ENCODE results near the gene FBLN1. TPM values are rescaled to one million over a fixed set of nuclear protein-coding genes. Genes with fewer than 3 reads are reported as not detected.

The FBLN1 gene
- total and polyA plus RNA-seq, 9 of the 15 experiments (the other 6 are each of a cell fraction or from before 2014, with no cell fraction given) = 0.66 TPM; not detected in 8

DNA sequence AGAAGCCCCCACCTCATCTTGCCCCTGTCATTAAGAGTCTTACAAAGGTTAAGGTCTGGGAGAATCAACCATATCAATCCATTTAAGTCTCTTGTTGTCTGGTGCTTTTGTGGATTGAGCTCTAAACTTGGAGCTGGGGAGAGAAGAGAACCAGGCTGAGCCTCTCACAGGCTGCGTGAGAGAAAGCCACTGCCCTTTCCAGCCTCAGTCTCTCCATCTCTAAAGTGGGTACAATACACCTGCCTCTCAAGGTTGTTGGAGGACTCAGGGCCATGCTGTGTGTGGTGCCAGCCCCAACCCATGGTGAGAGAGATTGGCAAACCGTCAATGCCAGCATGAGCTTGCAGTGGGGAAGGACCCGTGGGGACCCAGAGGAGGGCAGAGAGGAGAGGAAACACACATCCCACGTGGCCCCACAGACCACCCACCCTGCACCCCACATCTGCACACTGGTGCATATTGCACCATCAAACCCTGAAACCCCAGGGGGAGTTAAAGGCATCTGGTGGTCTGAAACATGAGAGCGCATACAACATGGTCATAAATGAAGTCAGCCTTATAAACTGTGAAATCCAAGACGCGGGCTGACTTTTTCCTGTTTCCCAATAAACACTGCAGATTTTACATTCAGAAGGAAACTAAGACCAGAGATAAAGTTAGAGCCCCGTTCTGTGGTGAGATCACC lies 27.5 kb upstream of the FBLN1 start:
- no peak overlapping the region for H3K9ac ChIP-seq (ENCODE audit: insufficient read depth in 1 of 2, low read depth in 2 of 2, low read length in 2 of 2)
- ATAC-seq (no peak), FAIRE-seq (no peak), DNase-seq (ENCODE audit: extremely low read depth in 1 of 4, low spot score in 3 of 4) (no peak)
- ChIA-PET POLR2A (no interaction called here), CTCF (ENCODE audit: low intra/inter-chr PET ratio) (no interaction called here)
- no peaks in the 10 kb centered on the region for H3K79me2 ChIP-seq (ENCODE audit: control insufficient read depth, insufficient read depth, low read length)
- no peaks in the 10 kb centered on the region for H4K20me1 ChIP-seq (replicated peaks; ENCODE audit: control insufficient read depth, insufficient read depth, low read length)
- H3K36me3 ChIP-seq (ENCODE audit: control insufficient read depth, insufficient read depth, low read length) = no peaks in the 10 kb centered on the region
- in situ Hi-C loops (cut with MboI) = no loop called here
- no TSS peak for BruUV-seq (replicated peaks)
- 9% methylated on average over 7 of the region's 8 CpGs for WGBS (ENCODE audit: insufficient coverage, low coverage, missing lambda C conversion rate)
- TF ChIP-seq BDP1 (IDR thresholded peaks at IDR 0.05; ENCODE audit: insufficient read depth, insufficient read length) (no peak), RBM25 (IDR thresholded peaks at IDR 0.05; ENCODE audit: low read depth, low read length, severe bottlenecking) (peak; percentile 8)
- no peak overlapping the region for H3K4me3 ChIP-seq
- H2AFZ ChIP-seq (ENCODE audit: low read depth, low read length) = no peak overlapping the region
- H3K27ac ChIP-seq (ENCODE audit: extremely low read depth, low read depth, low read length) = no peak overlapping the region
- H3K4me1 ChIP-seq (replicated peaks in 1 of 2; ENCODE audit: control insufficient read depth in 2 of 2, insufficient read depth in 2 of 2, low read length in 2 of 2) = no peaks in the 10 kb centered on the region
- H3K27me3 ChIP-seq (ENCODE audit: control insufficient read depth in 2 of 2, insufficient read depth in 2 of 2, low read length in 2 of 2) = peaks cover 0 to 10% of the 10 kb centered on the region in 2 experiments; a peak in 2 of 5 replicates
- no peaks in the 10 kb centered on the region for H3K9me3 ChIP-seq (replicated peaks; ENCODE audit: control insufficient read depth, insufficient read depth, low read depth, low read length)
- H3K4me2 ChIP-seq (ENCODE audit: insufficient read depth, low read length) = no peak overlapping the region
- H3K9me1 ChIP-seq (ENCODE audit: control insufficient read depth, insufficient read depth, low read length) = no peaks in the 10 kb centered on the region
- intact Hi-C loops (cut with micrococcal nuclease) = no loop called here

- Histone ChIP-seq H3K27me3 (ENCODE audit: control insufficient read depth in 2 of 2, insufficient read depth in 2 of 2, low read length in 2 of 2) (peaks cover 0 to 10% of the 10 kb centered on the region in 2 experiments; a peak in 2 of 5 replicates), H3K4me1 (replicated peaks in 1 of 2; ENCODE audit: control insufficient read depth in 2 of 2, insufficient read depth in 2 of 2, low read length in 2 of 2) (no peaks in the 10 kb centered on the region), H3K9ac (ENCODE audit: insufficient read depth in 1 of 2, low read depth in 2 of 2, low read length in 2 of 2) (no peak overlapping the region), H3K79me2 (ENCODE audit: control insufficient read depth, insufficient read depth, low read length) (no peaks in the 10 kb centered on the region), H2AFZ (ENCODE audit: low read depth, low read length) (no peak overlapping the region), H3K4me2 (ENCODE audit: insufficient read depth, low read length) (no peak overlapping the region), H4K20me1 (replicated peaks; ENCODE audit: control insufficient read depth, insufficient read depth, low read length) (no peaks in the 10 kb centered on the region), H3K9me3 (replicated peaks; ENCODE audit: control insufficient read depth, insufficient read depth, low read depth, low read length) (no peaks in the 10 kb centered on the region), H3K9me1 (ENCODE audit: control insufficient read depth, insufficient read depth, low read length) (no peaks in the 10 kb centered on the region), H3K27ac (ENCODE audit: extremely low read depth, low read depth, low read length) (no peak overlapping the region), H3K36me3 (ENCODE audit: control insufficient read depth, insufficient read depth, low read length) (no peaks in the 10 kb centered on the region), H3K4me3 (no peak overlapping the region)
- CTCF ChIA-PET (ENCODE audit: low intra/inter-chr PET ratio) = no interaction called here
- DNase-seq (ENCODE audit: extremely low read depth in 1 of 4, low spot score in 3 of 4) (no peak), ATAC-seq (no peak), FAIRE-seq (no peak)
- in situ Hi-C loops (cut with MboI) (no loop called here), intact Hi-C loops (cut with micrococcal nuclease) (no loop called here)
- TF ChIP-seq HDAC6 (IDR thresholded peaks at IDR 0.05; ENCODE audit: low read depth, low read length) = no peak
- TF ChIP-seq, protein P1, sequence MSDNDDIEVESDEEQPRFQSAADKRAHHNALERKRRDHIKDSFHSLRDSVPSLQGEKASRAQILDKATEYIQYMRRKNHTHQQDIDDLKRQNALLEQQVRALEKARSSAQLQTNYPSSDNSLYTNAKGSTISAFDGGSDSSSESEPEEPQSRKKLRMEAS (CRISPR knock-in tag; IDR thresholded peaks at IDR 0.05) = no peak
- POLR2A ChIA-PET = no interaction called here
- no TSS peak for BruUV-seq (replicated peaks)
- WGBS (ENCODE audit: insufficient coverage, low coverage, missing lambda C conversion rate) = under 1% methylated on average over 14 of the region's 15 CpGs
Observed at GRCh38 chr22:45475851-45476514, 26.7 kb upstream of the FBLN1 start.

All from K562 (cell line).